Jurkat, Clone E6-1 (cell line): ENCODE measurements around the gene TNFSF13. TPM values are rescaled to one million over a fixed set of nuclear protein-coding genes. Genes with fewer than 3 reads are reported as not detected.

ENCODE experiments used
- DNase-seq: peaks from one replicate; pipeline ENCODE4 v3.0.0-alpha.2; 2011; ENCODE audit warnings: low read depth, low spot score
- H3K4me3 ChIP-seq: 2 replicates; pipeline ENCODE4 v1.5.1; 2011; ENCODE audit warnings: mild to moderate bottlenecking, low read length, control low read depth, moderate library complexity
- polyA plus RNA-seq: library from polyadenylated mRNA; unstranded; fragments of >200 nt; gene quantifications from one replicate; pipeline ENCODE4 v1.2.1, GENCODE V29; 2012; ENCODE audit warnings: missing spikeins; ENCODE audit not compliant: insufficient read length, insufficient read depth

The TNFSF13 gene, protein sequence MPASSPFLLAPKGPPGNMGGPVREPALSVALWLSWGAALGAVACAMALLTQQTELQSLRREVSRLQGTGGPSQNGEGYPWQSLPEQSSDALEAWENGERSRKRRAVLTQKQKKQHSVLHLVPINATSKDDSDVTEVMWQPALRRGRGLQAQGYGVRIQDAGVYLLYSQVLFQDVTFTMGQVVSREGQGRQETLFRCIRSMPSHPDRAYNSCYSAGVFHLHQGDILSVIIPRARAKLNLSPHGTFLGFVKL
- 2.0 TPM for polyA plus RNA-seq

DNA sequence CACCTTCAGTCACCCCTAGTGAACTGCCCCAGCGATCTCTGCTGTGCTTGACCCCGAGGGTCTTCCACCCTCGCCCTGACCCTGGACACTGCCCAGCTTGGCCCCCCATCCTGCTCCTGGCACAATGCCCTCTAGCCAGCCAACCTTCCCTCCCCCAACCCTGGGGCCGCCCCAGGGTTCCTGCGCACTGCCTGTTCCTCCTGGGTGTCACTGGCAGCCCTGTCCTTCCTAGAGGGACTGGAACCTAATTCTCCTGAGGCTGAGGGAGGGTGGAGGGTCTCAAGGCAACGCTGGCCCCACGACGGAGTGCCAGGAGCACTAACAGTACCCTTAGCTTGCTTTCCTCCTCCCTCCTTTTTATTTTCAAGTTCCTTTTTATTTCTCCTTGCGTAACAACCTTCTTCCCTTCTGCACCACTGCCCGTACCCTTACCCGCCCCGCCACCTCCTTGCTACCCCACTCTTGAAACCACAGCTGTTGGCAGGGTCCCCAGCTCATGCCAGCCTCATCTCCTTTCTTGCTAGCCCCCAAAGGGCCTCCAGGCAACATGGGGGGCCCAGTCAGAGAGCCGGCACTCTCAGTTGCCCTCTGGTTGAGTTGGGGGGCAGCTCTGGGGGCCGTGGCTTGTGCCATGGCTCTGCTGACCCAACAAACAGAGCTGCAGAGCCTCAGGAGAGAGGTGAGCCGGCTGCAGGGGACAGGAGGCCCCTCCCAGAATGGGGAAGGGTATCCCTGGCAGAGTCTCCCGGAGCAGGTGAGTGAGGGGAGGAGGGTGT, at the start of gene TNFSF13:
Gene TNFSF13, plus strand, starts transcription at position 207 of the 776 bp plus-strand sequence. Its CDS starts 290 bp downstream, at position 497.
- no peak within 1 kb of the TSS for H3K4me3 ChIP-seq

GRCh38 chr17:7508846-7509245, 49.7 kb upstream of the TNFSF13 start:
- no peak overlapping the region for H3K4me3 ChIP-seq
- no peak for DNase-seq

More for the DNA sequence above, at the start of gene TNFSF13:
- DNase-seq, result no peak

- H3K4me3 ChIP-seq, result no peak overlapping the region
- no peak for DNase-seq
These were observed 48.6 kb upstream of the TNFSF13 start for GRCh38 chr17:7509937-7510336.

DNA sequence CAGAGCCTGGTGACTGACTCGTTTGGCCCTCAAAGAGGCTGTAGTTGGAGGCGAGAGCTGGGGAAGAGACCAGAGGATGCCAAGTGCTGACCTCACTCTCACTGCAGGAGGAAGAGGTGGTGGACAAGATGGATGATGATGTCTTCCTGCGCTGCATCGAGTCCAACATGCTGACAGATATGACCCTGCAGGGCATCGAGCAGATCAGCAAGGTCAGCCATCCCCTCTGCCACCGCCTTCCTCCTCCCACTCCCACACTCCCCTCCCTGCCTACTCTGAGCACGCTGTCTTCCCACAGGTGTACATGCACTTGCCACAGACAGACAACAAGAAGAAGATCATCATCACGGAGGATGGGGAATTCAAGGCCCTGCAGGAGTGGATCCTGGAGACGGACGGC, 47.4 kb upstream of the TNFSF13 start:
- no peak overlapping the region for H3K4me3 ChIP-seq
- DNase-seq, result no peak

- no peak for DNase-seq
- no peak overlapping the region for H3K4me3 ChIP-seq
These were observed 46.4 kb upstream of the TNFSF13 start for GRCh38 chr17:7512105-7512504.

GRCh38 chr17:7512824-7513540, 45.6 kb upstream of the TNFSF13 start:
- no peak overlapping the region for H3K4me3 ChIP-seq
- no peak for DNase-seq

DNA sequence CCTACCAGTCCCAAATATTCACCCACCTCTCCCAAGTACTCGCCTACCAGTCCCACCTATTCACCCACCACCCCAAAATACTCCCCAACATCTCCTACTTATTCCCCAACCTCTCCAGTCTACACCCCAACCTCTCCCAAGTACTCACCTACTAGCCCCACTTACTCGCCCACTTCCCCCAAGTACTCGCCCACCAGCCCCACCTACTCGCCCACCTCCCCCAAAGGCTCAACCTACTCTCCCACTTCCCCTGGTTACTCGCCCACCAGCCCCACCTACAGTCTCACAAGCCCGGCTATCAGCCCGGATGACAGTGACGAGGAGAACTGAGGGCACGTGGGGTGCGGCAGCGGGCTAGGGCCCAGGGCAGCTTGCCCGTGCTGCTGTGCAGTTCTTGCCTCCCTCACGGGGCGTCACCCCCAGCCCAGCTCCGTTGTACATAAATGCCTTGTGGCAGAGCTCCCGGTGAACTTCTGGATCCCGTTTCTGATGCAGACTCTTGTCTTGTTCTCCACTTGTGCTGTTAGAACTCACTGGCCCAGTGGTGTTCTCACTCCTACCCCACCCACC, 44.6 kb upstream of the TNFSF13 start:
- H3K4me3 ChIP-seq, result no peak overlapping the region
- no peak for DNase-seq

DNA sequence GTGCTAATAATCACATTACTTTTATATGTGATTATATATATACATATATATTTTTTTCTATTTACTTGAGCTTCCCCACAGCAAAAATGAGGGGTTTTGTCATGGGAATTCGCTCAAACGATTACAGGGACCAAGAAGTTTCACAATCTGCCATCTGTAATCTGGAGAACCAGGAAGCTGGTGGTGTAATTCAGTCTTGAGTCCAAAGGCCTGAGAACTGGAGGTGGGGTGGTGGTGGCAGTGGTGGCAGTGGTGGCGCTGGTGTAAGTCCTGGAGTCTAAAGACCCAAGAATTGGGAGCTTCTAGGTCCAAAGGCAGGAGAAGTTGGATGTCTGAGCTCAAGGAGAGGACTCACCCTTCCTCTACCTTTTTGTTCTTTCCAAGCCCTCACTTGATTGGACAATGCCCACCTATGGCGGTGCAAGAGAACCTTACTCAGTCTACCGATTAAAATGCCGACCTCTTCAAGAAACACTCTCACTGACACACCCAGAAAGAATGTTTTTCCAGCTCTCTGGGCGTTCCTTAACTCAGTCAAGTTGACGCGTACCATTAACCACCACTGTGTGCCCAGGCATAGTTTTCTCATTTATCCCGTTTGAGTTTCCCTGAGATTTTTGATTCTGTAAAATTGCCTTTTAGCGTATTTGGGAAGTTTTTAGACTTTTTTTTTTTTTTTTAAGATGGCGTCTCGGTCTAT, 42.5 kb upstream of the TNFSF13 start:
- no peak for DNase-seq
- H3K4me3 ChIP-seq, result no peak overlapping the region

DNA sequence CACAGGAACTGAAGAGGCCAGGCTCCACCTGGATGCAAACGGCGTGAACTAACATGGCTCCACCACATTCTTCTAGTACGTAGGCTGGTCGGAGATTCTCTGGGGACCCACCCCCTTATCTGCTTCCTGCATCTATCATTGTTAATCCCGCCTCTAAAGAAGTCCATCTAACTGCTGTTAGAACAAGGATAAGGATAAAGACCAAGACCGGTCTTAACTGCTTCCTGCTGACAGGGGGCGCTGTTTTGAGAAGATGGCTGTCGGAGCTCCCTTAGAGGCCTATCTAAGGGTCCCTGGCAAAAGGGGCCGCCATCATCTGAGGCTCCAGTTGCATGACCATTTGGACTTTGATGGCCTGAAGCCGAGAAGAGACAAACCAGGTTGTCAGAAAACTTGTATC, 35.5 kb upstream of the TNFSF13 start:
- H3K4me3 ChIP-seq, result no peak overlapping the region
- DNase-seq, result peak; percentile 44

GRCh38 chr17:7528842-7529241, 29.7 kb upstream of the TNFSF13 start:
- DNase-seq, result no peak
- no peak overlapping the region for H3K4me3 ChIP-seq

DNA sequence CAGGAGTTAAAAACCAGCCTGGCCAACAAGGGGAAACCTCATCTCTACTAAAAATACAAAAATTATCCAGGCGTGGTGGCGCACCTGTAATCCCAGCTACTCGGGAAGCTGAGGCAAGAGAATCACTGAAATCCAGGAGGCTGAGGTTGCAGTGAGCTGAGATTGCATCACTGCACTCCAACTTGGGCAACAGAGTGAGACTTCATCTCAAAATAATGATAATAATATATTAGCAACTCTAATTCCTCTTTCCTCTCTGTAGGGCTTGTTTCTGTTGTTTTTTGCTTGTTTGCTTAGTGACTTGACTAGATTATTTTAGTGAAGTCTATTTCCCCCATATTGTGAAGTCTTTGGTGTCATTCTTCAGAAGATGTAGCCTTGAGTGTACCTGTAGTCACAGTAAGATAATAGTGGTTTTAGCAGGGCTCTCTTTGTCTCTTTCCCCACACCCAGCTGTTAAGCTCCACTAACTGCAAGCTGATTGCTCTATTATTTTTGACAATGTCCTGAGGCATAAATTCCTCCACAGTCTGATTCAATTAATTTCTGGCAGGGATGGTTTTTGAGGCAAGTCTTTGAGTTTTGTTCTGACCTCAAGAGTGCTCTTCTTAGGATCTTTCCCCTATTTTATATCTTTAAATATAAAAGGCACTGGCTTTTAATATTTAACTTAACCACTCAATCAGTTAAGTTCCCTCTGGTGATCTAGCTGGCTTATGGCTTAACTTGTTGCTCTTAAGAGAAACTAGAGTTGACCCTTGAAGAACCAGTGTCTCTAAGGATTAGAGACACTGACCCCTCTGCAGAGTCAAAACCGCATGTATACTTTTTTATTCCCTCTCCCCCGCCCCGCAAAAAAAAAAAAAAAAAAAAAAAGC, 28.3 kb upstream of the TNFSF13 start:
- no peak for DNase-seq
- H3K4me3 ChIP-seq, result no peak overlapping the region

- DNase-seq, result no peak
- H3K4me3 ChIP-seq, result no peak overlapping the region
These were observed 20.5 kb upstream of the TNFSF13 start for GRCh38 chr17:7538050-7538449.

DNA sequence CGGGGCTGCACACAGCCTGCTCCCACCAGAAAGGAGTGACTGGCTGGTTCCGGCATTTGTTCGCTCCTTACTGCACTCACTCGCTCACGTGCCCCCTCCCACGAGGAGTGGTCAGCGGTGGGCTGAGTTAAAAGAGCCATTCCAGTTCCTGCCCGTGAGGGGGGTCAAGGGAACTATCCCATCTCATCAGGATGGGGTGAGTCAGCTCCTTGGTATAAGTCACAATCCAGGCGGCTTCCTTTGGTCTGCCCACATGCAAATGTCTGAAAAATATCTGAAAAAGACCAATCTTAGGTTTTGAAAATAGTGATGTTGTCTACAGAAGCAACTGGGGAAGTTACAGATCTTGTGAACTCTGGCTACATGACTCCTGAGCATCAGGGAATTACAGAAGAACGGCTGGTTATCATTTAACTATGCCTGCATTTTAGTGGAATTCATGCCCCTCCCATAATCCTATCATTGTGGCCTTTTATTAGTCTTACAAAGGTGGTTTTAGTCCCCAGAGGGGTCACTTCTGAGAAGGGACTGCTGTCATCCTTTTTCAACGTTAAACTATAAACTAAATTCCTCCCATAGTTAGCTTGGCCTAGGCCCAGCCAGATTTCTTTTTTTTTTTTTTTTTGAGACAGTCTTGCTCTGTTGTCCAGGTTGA, 19.5 kb upstream of the TNFSF13 start:
- no peak overlapping the region for H3K4me3 ChIP-seq
- no peak for DNase-seq

- DNase-seq, result no peak
- no peak overlapping the region for H3K4me3 ChIP-seq
These were observed 17.4 kb upstream of the TNFSF13 start for GRCh38 chr17:7541074-7541621.

DNA sequence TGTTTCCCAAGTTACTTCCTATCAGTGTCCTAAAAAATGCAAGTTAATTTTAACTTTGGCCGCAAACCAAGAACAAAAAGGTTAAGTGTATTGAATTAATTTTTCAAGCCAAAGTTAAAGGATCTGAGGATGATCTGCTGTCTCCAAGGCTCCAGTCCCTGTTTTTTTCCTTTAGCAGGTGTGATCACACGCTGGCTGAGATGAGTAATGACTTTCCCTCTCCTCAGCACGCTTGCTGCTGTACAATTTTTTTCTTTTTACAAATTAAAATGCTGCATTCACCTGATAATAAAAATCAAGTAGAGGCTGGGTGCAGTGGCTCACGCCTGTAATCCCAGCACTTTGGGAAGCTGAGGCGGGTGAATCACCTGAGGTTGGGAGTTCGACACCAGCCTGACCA, 13.6 kb upstream of the TNFSF13 start:
- H3K4me3 ChIP-seq, result no peak overlapping the region
- no peak for DNase-seq

DNA sequence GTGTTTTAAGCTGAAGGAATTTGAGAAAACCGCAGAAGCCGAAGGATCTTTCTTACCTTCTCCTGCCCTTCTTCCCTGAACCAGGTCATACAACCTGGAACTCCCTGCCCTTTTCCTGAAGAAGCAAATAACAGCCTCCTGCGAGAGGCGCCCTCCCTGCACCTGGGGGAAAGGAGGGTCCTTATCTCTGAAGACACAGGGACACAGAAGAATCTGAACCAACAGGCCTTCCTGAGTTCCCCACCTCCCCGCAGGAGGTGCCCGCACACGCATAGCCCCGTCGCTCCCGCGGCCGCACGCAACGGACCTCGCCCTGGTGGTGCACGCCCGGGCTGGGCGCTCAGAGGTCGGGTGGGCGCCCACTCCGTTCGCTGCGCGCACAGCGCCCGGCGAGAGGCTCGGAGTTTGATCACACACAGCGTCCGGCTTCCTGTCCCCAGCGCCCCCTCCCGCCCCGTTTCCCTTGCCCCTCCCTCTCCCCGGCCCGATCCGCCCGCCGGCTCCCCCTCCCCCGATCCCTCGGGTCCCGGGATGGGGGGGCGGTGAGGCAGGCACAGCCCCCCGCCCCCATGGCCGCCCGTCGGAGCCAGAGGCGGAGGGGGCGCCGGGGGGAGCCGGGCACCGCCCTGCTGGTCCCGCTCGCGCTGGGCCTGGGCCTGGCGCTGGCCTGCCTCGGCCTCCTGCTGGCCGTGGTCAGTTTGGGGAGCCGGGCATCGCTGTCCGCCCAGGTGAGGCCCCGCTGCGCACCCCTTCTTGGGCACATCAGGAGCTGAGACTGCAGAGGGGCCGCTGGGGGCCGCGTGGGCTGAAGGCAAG, 9.8 kb upstream of the TNFSF13 start, which contains the start of gene TNFSF12:
Gene TNFSF12, plus strand, starts transcription at position 474 of the 816 bp plus-strand sequence. Its CDS starts 96 bp downstream, at position 570.
- peak within 1 kb of the TSS; percentile 50 for H3K4me3 ChIP-seq
- DNase-seq, result no peak
